Stimulated activated CD4-positive, alpha-beta T cell treated with anti-CD3 and anti-CD28 coated beads, Interleukin-1b, Interleukin-23, amount 100 ng/mL, for 4 hours (primary cell): ENCODE data around the gene FOXK2.
"Not testable (repeated sequence)": the region's sequence is repeated elsewhere in the genome, so short reads cannot be mapped to it uniquely, and the experiment has no call there.

ENCODE experiments used
- DNase-seq, 2 donors: peaks; one replicate each; pipeline ENCODE4 v3.0.0-alpha.2; 2020; ENCODE audit warnings: low read depth in 2 of 2

FOXK2 gene

DNA sequence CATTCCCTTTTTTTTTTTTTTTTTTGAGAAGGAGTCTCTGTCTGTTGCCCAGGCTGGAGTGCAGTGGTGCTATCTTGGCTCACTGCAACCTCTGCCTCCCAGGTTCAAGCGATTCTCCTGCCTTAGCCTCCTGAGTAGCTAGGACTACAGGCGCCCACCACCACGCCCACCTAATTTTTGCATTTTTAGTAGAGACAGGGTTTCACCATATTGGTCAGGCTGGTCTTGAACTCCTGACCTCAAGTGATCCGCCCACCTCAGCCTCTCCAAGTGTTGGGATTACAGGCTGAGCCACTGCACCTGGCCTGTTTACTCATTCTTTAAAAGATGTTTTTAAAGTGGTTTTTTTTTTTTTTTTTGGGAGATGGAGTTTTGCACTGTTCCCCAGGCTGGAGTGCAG, 44.2 kb downstream of the FOXK2 start:
- DNase-seq, result not testable (repeated sequence)

DNA sequence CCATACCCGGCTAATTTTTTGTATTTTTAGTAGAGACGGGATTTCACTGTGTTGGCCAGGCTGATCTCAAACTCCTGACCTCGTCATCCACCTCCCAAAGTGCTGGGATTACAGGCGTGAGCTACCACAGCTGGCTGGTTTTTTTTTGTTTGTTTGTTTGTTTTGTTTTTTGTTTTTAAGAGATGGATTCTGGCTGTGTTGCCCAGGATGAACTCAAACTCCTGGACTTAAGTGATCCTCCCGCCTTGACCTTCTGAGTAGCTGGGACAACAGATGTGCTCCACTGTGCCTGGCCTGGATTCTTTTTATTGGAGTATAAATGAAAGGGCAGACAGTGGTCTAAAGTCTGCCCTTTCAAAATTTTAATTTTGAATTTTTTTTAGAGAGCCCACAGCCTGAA, 44.7 kb downstream of the FOXK2 start:
- DNase-seq, result no peak

DNA sequence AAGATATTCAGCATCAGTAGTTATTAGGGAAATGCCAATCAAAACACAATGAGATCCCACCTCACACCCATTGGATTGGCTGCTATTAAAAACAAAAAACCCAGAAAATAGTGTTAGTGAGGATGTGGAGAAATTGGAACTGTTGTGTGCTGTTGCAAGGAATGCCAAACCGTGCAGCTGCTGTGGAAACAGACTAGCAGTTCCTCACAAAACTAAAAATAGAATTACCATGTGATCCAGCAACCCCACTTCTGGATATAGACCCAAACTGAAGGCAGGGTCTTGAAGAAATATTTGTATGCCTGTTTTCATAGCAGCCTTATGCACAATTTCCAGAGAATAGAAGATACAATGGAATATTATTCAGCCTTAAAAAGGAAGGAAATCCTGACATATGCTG, 46.0 kb downstream of the FOXK2 start:
- no peak for DNase-seq

DNA sequence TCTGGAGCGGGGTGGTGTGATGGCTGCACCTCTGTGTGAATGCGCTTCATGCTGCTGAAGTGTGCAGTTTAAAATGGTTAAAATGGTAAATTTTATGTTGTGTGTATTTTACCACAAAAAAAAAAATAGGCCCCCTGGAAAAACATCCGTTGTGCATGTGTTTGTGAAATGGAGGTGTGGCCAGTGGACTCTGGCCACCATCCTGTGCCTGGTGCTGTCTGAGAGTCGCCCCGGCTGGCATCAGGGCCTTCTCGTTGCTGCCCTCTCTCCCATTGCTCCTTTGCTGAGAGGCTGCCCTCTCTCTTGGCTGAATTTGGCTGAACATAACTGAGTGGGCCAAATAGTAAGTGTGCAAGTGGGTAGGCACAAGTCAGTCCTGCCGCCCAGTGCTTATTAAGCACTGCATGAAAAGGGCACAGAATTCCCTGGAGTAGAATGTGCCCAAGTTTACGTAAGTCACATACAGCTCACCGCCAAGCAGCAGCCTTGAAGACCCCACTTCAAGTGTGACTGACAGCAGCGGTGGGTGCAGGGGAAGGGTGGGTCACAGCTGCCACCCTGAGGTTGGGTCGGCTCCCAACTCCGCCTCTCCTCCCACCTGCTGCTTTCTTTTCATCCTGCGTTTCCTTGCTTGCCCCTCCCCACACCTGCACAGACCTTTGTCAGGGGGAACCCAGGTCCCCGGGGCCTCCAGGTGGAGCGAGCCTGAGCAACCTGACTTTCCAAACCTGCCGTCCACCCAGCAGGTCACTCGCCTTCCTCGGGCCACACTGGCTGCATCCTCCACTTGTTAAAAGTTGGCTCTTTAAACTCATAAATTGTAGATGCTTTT, 46.8 kb downstream of the FOXK2 start:
- DNase-seq, result no peak

DNA sequence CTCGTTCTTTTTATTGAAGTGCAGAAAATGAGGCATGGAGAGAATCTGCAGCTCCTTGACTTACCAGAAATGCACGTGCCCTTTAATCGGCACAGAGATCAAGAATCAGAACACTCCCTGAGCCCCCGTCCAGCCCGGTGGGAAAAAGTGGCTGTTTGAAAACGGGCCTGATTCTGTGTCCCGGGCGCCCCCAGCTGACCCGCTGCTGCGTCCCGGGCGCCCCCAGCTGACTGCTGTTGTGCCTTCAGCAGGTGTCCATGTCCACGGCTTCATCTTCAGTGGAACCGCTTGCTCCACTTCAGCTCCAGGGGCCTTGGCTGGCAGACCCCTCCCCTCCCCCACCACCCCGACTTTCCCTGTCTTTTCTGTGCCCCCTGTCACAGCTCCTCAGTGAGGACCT, 47.8 kb downstream of the FOXK2 start:
- no peak for DNase-seq

DNA sequence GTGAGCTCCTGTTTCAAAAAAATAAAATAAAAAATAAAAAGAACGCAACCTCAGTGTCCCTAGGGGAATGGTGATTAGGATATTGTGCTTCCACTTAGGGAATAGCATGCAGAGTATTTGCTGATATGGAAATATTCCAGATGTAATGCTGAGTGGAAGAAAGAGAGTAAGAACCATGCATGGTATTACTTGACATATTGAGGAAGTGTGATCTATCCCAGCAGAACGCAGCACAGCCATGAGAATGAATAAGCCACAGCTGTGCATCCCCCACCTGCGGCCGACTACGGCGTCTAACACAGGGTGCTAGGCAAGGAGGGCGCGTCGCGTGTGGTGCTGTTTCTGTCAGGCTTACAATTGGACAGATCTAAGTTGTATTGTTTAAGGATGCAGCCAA, 49.5 kb downstream of the FOXK2 start:
- DNase-seq, result no peak

DNA sequence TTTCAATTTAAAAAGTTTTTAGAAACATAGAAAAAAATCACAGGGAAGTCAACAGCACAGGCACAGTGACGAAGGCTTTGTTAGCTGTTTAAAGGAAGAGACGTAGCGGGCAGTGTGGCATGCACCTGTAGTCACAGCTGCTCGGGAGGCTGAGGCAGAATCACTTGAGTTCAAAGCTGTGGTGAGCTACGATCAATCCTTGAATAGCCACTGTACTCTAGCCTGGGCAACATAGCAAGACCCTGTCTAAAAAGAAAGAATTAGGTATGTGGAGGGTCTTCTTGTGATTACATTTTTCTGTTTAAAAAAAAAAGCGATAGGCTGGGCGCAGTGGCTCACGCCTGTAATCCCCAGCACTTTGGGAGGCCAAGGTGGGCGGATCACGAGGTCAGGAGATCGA, 50.1 kb downstream of the FOXK2 start:
- no peak for DNase-seq

DNA sequence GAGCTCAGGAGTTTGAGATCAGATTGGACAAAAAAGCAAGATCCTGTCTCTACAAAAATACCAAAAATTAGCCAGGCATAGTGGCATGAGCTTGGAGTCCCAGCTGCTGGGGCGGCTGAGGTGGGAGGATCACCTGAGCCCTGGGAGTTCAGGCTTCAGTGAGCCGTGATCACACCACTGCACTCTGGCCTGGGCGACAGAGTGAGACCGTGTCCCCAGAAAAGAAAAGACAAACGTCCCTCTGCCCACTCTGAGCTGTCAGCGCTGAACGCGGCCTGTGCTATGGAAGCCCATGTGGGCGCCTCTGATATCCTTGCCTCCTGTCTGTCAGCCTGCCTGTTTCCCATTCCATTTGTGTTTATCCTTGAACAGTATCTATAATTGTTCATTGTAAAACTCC, 50.7 kb downstream of the FOXK2 start:
- no peak for DNase-seq

DNA sequence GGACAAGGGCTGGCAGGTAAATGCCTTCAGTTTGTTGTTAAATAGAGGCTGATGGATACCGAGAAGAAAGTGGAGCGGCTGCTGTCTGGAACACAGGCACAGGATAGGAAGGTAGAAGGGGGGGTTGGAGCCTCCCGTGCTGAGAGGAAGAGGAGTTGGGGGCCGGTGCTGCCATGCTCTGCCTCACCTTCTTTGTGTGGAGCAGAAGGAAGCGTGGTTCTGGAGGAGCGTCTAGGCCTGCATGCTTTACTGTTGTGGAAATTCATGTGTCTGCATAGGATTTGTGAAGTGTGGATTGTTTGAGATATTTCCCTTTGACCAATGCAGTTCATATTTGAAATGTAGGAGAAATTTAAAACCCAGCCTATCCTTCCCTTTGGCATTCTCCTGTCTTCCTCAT, 52.3 kb downstream of the FOXK2 start:
- DNase-seq, result no peak

DNA sequence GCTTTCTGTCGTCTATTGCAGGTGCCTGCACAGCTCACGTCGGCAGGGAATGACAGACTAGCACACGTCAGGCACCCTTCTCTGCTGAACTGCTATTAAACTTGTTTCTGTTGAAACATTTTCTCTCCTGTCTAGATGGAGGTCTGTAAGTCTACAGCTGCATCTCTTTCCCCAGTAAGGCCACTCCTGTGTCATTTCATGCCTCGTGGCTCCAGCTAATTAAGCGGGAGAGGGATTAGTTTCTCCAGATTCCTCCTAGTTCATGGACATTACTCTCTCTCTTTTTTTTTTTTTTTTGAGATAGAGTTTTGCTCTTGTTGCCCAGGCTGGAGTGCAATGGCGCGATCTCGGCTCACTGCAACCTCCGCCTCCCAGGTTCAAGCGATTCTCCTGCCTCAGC, 54.5 kb downstream of the FOXK2 start:
- no peak for DNase-seq

DNA sequence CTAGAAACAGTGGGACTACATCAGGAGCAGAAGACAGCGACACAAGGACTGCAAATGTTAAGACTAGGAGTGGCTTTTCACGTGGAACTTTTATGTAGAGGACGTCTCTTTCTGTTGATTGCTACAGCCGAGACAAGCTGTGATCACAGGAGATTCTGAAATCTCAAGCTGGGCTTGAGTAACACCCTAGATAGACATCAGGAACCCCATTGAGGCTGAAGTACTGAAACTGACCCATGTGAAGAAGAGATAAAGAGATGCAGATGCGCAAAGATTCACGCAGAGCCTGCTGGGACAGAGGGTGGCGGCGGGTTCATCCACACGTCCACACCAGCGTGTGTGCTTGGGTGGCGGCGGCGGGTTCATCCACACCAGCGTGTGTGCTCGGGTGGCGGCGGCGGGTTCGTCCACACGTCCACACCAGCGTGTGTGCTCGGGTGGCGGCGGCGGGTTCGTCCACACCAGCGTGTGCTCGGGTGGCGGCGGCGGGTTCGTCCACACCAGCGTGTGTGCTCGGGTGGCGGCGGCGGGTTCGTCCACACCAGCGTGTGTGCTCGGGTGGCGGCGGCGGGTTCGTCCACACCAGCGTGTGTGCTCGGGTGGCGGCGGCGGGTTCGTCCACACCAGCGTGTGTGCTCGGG, 56.2 kb downstream of the FOXK2 start:
- not testable (repeated sequence) for DNase-seq

DNA sequence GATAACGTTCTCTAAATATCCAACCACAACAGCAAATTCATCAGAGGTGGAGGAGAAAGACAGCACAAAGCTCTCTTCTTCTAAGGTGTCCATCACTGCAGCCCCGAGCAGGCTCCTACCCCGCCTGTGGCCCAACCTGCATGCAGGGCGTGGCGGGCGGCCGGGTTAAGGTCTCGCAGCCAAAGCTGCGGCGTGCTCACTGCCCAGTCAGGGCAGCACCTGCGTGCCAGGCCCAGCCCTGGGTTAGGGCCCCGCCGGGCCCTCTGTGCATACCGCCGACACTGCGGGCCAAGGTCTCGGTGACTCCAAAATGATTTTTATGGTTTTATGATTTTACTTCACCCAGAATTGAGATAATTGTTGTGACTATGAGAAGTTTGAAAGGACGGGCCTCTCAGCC, 57.8 kb downstream of the FOXK2 start:
- no peak for DNase-seq

DNA sequence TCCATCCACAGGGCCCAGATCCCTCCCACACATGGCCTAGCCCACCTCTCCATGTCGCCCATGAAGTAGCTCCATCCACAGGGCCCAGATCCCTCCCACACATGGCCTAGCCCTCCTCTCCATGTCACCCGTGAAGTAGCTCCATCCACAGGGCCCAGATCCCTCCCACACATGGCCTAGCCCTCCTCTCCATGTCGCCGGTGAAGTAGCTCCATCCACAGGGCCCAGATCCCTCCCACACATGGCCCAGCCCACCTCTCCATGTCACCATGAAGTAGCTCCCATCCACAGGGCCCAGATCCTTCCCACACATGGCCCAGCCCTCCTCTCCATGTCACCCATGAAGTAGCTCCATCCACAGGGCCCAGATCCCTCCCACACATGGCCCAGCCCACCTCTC, 60.4 kb downstream of the FOXK2 start:
- DNase-seq, result not testable (repeated sequence)

DNA sequence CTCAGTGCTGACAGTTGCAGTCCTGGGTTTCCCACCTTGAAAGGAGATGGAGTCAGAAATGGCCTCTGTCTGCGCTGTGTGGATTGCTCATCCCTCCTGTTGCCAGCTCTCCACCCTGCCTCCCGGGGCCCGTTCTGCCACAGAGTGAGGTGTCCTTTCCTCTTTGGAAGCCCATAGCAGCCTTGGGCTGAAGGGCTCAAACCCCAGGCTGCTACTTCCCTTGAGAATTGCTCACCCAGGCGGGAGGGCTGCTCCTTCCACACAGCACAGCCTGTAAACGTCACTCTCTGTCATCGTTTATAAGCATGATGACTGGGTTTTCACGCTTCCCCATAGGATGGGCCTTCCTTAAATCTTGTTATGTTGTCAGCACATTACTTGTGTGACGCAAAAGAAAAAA, 62.7 kb downstream of the FOXK2 start:
- DNase-seq, result no peak

DNA sequence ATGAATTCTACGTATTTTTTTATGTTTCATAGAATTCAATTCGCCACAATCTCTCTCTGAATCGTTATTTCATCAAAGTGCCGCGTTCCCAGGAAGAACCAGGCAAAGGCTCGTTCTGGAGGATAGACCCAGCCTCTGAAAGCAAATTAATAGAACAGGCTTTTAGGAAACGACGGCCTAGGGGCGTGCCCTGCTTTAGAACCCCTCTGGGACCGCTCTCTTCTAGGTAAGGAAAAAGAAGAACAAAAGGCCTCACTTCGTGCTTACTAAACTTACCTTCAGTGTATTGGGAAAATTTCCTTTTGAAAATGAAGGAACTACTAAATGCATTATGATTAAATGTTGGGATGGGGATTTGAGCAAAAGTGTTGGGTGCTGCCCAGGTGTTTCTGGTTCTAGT, 63.2 kb downstream of the FOXK2 start:
- DNase-seq, result no peak

DNA sequence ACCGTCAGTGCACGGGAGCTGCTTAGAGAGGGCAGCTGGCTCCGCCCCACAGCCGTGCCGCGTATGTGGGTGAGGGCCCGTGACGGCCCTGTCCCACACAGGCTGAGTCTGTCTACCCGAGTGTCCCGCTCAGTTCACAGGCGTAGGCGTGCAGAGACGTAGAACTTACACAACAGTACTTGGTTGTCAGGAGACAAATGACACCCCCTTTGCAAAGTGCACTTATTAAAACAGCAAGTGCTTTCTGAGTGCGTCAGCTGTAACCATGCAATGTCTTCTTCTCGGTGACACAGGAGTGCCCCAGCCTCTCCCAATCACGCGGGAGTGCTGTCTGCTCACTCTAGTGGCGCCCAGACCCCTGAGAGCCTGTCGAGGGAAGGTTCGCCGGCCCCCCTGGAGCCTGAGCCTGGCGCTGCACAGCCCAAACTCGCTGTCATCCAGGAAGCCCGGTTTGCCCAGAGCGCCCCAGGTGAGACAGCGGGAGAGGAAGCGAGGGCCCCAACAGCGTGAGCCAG, 64.2 kb downstream of the FOXK2 start:
- peak in 1 of 2 donors; percentile 44 for DNase-seq

DNA sequence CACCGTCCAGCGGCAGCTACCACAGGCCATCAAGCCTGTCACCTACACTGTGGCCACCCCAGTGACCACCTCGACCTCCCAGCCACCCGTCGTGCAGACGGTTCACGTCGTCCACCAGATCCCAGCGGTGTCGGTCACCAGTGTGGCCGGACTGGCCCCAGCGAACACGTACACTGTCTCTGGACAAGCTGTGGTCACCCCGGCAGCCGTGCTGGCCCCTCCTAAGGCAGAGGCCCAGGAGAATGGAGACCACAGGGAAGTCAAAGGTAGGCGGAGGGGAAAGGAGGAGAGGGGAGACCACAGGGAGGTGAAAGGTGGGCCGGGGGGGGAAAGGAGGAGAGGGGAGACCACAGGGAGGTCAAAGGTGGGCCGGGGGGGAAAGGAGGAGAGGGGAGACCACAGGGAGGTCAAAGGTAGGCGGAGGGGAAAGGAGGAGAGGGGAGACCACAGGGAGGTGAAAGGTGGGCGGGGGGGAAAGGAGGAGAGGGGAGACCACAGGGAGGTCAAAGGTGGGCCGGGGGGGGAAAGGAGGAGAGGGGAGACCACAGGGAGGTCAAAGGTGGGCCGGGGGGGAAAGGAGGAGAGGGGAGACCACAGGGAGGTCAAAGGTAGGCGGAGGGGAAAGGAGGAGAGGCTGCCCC, 66.5 kb downstream of the FOXK2 start:
- not testable (repeated sequence) for DNase-seq

DNA sequence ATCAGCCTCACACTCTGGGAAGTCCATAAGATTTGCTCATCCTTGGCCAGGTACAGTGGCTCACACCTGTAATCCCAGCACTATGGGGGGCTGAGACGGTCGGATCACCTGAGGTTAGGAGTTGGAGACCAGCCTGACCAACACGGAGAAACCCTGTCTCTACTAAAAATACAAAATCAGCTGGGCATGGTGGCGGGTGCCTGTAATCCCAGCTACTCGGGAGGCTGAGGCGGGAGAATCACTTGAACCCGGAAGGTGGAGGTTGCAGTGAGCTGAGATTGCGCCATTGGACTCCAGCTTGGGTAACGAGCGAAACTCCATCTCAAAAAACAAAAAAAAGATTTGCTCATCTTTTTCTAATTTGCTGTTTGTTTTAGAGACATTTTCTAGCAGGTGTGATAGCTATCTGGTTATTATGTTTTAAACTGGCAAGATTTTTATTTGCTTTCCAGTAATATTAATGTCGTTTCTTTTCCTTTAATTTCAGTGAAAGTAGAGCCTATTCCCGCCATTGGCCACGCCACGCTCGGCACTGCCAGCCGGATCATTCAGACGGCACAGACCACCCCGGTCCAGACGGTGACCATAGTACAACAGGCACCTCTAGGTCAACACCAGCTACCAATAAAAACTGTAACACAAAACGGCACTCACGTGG, 67.2 kb downstream of the FOXK2 start:
- no peak for DNase-seq

DNA sequence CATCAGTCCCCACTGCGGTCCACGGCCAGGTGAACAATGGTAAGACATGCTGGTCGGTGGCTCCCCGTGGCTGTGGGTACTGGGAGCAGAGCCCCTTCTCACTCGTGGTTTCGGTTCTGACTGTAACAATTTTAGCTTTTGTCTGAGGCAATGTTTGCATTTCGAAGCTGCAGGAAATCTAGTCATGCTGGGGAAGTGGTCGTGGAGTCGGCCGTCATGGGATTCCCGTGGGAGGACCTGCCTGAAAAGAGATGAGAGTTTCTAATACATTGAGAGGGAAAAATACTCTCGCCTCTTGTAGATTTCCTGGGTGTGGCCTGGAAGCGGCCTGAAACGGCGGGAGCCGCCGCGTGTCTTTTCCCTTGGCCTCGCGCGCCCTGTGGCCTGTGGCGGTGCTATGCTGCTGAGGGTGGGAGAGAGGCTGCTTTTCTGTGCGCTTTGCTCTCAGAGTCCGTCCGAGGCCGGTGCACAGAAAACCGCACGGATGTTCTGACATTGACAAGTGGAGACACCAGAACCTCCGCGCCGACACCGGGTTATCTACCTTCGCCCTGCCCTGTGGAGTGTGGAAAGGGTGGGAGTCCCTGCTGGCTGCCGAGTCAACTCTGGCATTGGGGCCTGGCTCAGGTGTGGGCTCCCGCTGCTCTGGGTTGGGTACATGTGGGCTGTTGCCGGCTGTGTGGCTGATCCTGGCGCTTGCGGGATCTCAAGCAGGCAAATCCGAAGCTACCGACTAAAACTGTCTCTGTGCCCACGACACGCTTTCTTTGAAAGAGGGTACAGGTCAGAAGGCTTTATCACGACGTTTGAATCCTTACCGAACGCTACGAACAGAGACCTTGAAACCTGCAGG, 67.9 kb downstream of the FOXK2 start:
- DNase-seq, result no peak

DNA sequence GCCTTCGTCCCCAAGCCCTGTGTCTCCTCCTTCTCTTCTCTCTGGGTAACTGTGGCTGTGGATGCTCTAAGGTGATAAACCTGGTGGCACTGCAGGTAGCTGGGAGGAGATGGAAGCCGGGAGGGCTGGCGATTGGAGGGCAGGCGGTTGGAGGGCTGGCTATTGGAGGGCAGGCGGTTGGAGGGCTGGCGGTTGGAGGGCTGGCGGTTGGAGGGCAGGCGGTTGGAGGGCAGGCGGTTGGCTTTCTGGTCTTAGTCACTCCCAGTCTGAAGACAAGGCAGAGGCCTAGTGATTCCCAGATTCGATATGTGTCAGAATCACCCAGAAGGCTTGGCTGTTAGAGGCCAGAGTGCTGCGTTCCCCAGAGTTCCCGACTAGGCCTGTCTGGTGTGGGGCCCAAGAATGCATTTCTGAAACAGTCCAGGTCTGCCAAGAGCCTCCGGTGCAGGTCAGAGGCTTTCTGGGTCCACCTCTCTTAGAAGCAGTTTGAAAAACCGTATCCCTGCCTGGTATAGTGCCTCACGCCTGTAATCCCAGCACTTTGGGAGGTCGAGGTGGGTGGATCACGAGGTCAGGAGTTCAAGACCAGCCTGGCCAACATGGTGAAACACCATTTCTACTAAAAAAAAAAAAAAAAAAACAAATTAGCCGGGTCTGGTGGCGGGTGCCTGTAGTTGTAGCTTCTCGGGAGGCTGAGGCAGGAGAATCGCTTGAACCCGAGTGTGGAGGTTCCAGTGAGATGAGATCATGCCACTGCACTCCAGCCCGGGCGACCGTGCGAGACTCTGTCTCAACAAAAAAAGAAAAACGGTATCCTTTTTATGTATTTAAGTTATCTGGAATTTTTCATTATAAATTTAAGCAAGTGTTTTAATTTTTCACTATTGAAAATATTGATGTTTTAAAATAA, 69.0 kb downstream of the FOXK2 start:
- no peak for DNase-seq
